Activated gamma-delta T cell treated with anti-CD3 and anti-CD28 coated beads, Interleukin-2, amount 50 U/mL, for 16 hours (primary cell): ENCODE data around the gene ATE1.

Experiments
- DNase-seq: peaks from one replicate; pipeline ENCODE4 v3.0.0-alpha.2; 2020; ENCODE audit warnings: low read depth

The ATE1 gene

DNA sequence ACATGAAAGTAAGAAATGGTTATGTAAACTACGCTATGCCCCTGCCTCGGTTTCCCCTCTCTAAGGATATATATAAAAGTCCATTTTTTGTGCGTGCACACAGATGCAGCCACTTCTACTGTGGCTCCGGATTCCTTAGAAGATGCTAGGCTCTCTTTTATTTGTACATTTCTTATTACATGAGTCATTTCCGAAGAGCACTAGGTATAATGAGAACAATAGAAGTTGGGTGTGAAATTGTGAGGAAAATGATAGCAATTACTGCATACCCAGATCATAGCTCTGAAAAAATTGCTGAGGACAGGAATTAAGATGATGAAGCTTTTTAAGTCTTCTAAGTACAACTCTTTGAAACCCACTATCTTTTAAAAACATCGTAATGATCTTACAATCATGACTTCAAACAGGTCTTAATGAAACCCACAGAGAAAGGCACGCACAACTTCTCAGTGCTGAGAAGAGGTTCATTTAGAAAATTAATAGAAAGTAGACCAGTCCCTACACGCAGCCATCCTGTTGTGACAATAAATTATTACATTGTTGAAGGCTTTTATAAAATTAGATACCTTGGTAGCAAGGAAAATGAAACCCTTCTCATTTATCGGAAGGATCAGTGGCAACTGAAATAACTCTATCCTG lies 233.4 kb downstream of the ATE1 start:
- DNase-seq = no peak

GRCh38 chr10:121692626-121693025 lies 235.2 kb downstream of the ATE1 start:
- DNase-seq = no peak

DNA sequence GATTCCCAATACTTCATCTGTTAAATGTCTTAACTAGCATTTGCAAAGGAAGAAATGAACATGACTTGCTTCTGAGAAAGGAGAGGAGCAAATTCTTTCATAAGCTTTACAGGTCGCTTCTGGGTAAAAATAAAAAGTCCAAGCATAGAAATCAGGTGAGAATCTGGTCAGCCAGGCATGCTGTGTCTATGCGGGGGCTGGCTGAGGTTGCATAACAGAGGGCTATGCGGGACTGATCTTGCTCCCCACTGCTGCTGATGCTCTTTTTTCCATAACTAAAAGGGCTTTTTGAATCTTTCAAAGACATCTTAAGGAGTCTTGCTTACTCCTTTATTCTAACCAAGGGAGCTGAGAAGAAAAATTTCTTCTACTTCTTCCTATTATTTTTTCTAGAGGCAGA lies 236.9 kb downstream of the ATE1 start:
- no peak for DNase-seq
